Measurements from ENCODE around the gene AMBP. TPM values are rescaled to one million over a fixed set of nuclear protein-coding genes. Genes with fewer than 3 reads are reported as not detected.

The AMBP gene
- total and polyA plus RNA-seq, 2 of the 13 experiments (the other 11 are each of a cell fraction or from before 2014, with no cell fraction given), result 1,510 to 2,580 TPM

DNA sequence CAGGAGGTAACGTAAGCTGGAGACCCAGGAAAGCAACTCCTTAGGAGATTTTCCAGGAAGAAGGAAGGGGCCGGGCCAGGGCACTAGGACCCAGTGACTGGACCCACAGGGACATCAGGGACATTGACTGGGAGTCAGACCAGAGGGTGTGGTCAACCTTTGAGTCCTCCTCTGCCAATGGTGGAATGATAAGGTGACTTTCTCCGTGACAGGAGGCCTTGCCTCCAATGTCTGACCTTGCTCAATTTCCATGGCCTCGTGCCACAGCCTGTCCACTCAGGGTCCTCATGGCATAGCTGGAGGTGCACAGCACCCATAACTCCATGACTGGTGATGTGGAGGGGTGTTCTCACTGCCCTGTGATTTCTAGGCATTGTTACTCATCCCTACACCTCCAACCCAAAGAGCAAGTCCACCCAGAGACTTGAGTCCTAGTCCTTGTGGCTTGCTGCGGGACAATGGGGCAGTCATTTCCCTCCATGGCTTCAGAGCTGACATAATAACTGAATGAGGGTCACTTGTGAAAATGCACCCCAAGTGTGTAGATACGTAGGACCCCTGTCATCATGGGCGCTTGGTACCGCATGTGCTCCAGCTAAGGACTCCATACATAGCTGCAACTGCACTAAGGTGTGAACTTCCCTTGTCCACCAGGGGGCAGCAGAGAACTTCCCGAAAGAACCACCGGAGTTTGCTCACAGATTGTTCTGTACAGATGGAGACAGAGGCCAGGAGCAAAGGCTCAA lies 4.1 kb upstream of the AMBP start (continued):
- TF ChIP-seq, protein P1, sequence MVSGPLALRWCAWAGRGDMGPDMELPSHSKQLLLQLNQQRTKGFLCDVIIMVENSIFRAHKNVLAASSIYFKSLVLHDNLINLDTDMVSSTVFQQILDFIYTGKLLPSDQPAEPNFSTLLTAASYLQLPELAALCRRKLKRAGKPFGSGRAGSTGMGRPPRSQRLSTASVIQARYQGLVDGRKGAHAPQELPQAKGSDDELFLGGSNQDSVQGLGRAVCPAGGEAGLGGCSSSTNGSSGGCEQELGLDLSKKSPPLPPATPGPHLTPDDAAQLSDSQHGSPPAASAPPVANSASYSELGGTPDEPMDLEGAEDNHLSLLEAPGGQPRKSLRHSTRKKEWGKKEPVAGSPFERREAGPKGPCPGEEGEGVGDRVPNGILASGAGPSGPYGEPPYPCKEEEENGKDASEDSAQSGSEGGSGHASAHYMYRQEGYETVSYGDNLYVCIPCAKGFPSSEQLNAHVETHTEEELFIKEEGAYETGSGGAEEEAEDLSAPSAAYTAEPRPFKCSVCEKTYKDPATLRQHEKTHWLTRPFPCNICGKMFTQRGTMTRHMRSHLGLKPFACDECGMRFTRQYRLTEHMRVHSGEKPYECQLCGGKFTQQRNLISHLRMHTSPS (CRISPR knock-in tag; IDR thresholded peaks at IDR 0.05; ENCODE audit: low read depth), result no peak
- peak; percentile 85 for TF ChIP-seq CEBPG (CRISPR knock-in tag; IDR thresholded peaks at IDR 0.05)
- TF ChIP-seq, protein P2, sequence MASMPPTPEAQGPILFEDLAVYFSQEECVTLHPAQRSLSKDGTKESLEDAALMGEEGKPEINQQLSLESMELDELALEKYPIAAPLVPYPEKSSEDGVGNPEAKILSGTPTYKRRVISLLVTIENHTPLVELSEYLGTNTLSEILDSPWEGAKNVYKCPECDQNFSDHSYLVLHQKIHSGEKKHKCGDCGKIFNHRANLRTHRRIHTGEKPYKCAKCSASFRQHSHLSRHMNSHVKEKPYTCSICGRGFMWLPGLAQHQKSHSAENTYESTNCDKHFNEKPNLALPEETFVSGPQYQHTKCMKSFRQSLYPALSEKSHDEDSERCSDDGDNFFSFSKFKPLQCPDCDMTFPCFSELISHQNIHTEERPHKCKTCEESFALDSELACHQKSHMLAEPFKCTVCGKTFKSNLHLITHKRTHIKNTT (CRISPR knock-in tag; IDR thresholded peaks at IDR 0.05), result no peak
- peak; percentile 41; the same call in 1 of the 2 replicates for TF ChIP-seq ESRRA (CRISPR knock-in tag; IDR thresholded peaks at IDR 0.05; ENCODE audit: low read depth)
- peak; percentile 47; the same call in 1 of the 2 replicates for TF ChIP-seq FOXA3 (CRISPR knock-in tag; IDR thresholded peaks at IDR 0.05)
- peak; percentile 56 for TF ChIP-seq ZSCAN21 (CRISPR knock-in tag; IDR thresholded peaks at IDR 0.05; ENCODE audit: borderline replicate concordance)
- no peak; the same call in 1 of the 2 replicates for TF ChIP-seq ZNF629 (CRISPR knock-in tag; conservative IDR thresholded peaks at IDR 0.05)
- TF ChIP-seq TBX3 (IDR thresholded peaks at IDR 0.05; ENCODE audit: borderline replicate concordance), result peak; percentile 51; the same call in 1 of the 2 replicates
- TF ChIP-seq BRCA1 (CRISPR knock-in tag; IDR thresholded peaks at IDR 0.05), result no peak
- TF ChIP-seq NR2F6 (IDR thresholded peaks at IDR 0.05), result peak; percentile 72
- peak; percentile 64 for TF ChIP-seq NR2F6 (CRISPR knock-in tag; IDR thresholded peaks at IDR 0.05)
- peak; percentile 71; the same call in 1 of the 2 replicates for TF ChIP-seq MIER3 (CRISPR knock-in tag; IDR thresholded peaks at IDR 0.05; ENCODE audit: borderline replicate concordance)
- TF ChIP-seq ZNF143 (CRISPR knock-in tag; IDR thresholded peaks at IDR 0.05), result no peak
- peak; percentile 61 for TF ChIP-seq FOXK1 (CRISPR knock-in tag; IDR thresholded peaks at IDR 0.05; ENCODE audit: borderline replicate concordance, low read depth)
- TF ChIP-seq ZNF556 (CRISPR knock-in tag; IDR thresholded peaks at IDR 0.05; ENCODE audit: borderline replicate concordance), result no peak; the same call in 1 of the 2 replicates
- TF ChIP-seq, protein P3, sequence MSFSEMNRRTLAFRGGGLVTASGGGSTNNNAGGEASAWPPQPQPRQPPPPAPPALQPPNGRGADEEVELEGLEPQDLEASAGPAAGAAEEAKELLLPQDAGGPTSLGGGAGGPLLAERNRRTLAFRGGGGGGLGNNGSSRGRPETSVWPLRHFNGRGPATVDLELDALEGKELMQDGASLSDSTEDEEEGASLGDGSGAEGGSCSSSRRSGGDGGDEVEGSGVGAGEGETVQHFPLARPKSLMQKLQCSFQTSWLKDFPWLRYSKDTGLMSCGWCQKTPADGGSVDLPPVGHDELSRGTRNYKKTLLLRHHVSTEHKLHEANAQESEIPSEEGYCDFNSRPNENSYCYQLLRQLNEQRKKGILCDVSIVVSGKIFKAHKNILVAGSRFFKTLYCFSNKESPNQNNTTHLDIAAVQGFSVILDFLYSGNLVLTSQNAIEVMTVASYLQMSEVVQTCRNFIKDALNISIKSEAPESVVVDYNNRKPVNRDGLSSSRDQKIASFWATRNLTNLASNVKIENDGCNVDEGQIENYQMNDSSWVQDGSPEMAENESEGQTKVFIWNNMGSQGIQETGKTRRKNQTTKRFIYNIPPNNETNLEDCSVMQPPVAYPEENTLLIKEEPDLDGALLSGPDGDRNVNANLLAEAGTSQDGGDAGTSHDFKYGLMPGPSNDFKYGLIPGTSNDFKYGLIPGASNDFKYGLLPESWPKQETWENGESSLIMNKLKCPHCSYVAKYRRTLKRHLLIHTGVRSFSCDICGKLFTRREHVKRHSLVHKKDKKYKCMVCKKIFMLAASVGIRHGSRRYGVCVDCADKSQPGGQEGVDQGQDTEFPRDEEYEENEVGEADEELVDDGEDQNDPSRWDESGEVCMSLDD (CRISPR knock-in tag; IDR thresholded peaks at IDR 0.05; ENCODE audit: borderline replicate concordance), result 0 out of 2 replicates have a peak, but pooled peaks have one; percentile 20
- TF ChIP-seq, protein P4, sequence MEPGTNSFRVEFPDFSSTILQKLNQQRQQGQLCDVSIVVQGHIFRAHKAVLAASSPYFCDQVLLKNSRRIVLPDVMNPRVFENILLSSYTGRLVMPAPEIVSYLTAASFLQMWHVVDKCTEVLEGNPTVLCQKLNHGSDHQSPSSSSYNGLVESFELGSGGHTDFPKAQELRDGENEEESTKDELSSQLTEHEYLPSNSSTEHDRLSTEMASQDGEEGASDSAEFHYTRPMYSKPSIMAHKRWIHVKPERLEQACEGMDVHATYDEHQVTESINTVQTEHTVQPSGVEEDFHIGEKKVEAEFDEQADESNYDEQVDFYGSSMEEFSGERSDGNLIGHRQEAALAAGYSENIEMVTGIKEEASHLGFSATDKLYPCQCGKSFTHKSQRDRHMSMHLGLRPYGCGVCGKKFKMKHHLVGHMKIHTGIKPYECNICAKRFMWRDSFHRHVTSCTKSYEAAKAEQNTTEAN (CRISPR knock-in tag; conservative IDR thresholded peaks at IDR 0.05), result no peak
- TF ChIP-seq HIVEP1 (CRISPR knock-in tag; IDR thresholded peaks at IDR 0.05), result peak; percentile 53; the same call in 1 of the 2 replicates
- peak; percentile 93 for TF ChIP-seq ZNF605 (CRISPR knock-in tag; IDR thresholded peaks at IDR 0.05)
- no peak; the same call in 1 of the 2 replicates for TF ChIP-seq ZNF232 (CRISPR knock-in tag; IDR thresholded peaks at IDR 0.05; ENCODE audit: borderline replicate concordance)
- no peak for TF ChIP-seq ZNF615 (CRISPR knock-in tag; IDR thresholded peaks at IDR 0.05; ENCODE audit: borderline replicate concordance)
